GM12878 (cell line): ENCODE data around the gene COPS7A. TPM values are rescaled to one million over a fixed set of nuclear protein-coding genes. Genes with fewer than 3 reads are reported as not detected.

Experiments
- BCL11A ChIP-seq: IDR thresholded peaks from 2 replicates; pipeline ENCODE4 v1.6.1; 2011; ENCODE audit warnings: low read depth, low read length
- BHLHE40 ChIP-seq, 2 experiments: fragments of 450-650 bp in 1 of 2; IDR thresholded peaks; 2 replicates each; pipeline ENCODE4 v1.6.1; 2011 to 2017; ENCODE audit warnings: low read depth in 2 of 2, borderline replicate concordance in 1 of 2, improper control_type of control experiment in 1 of 2, low read length in 1 of 2, mild to moderate bottlenecking in 1 of 2
- ETV6 ChIP-seq, 2 experiments: fragments of 450-650 bp in 1 of 2; IDR thresholded peaks in 1 of 2; conservative IDR thresholded peaks in 1 of 2; 2 replicates each; pipeline ENCODE4 v1.6.1; 2014; ENCODE audit warnings: antibody characterized with exemption in 1 of 2, borderline replicate concordance in 1 of 2, low read depth in 1 of 2, mild to moderate bottlenecking in 1 of 2, moderate library complexity in 1 of 2
- EZH2 ChIP-seq: IDR thresholded peaks from 2 replicates; pipeline ENCODE4 v1.6.1; 2012; ENCODE audit warnings: low read depth, mild to moderate bottlenecking, control low read depth, inconsistent platforms, low read length, borderline replicate concordance; ENCODE audit not compliant: control insufficient read depth
- HDGF ChIP-seq: fragments of 450-650 bp; IDR thresholded peaks from 2 replicates; pipeline ENCODE4 v1.6.1; 2016; ENCODE audit warnings: antibody characterized with exemption
- IKZF2 ChIP-seq, 2 experiments: fragments of 450-650 bp; IDR thresholded peaks; 2 replicates each; pipeline ENCODE4 v1.6.1; 2017; ENCODE audit warnings: mild to moderate bottlenecking in 2 of 2, moderate library complexity in 2 of 2
- MEF2B ChIP-seq: fragments of 450-650 bp; IDR thresholded peaks from 2 replicates; pipeline ENCODE4 v1.6.1; 2018; ENCODE audit warnings: mild to moderate bottlenecking, moderate library complexity; ENCODE audit not compliant: partially characterized antibody, poor library complexity, severe bottlenecking
- NBN ChIP-seq: fragments of 450-650 bp; IDR thresholded peaks from 2 replicates; pipeline ENCODE4 v1.6.1; 2016
- NR2C2 ChIP-seq: IDR thresholded peaks from 2 replicates; pipeline ENCODE4 v1.6.1; 2011; ENCODE audit warnings: borderline replicate concordance, low read depth; ENCODE audit not compliant: control insufficient read depth, insufficient read length
- SREBF1 ChIP-seq: IDR thresholded peaks from 2 replicates; pipeline ENCODE4 v1.6.1; 2012; ENCODE audit warnings: mild to moderate bottlenecking, low read length
- polyA plus RNA-seq, 11 experiments: library from polyadenylated mRNA; depleted of rRNA in 4 of 11; unstranded in 6 of 11; stranded (reverse) in 5 of 11; fragments of >200 nt; fragmentation: Nextera tagmentation in 4 of 11; fragmentation: Illumina TruSeq in 1 of 11; extraction: Ambion mirVana in 4 of 11; extraction: Trizol in 1 of 11; gene quantifications; 1 replicate in 1 of 11; 2 replicates in 10 of 11; pipeline versions ENCODE4 v1.2.1 to v1.2.3, GENCODE V29; 2011 to 2016; ENCODE audit warnings: inconsistent platforms in 2 of 11, missing spikeins in 2 of 11, low read depth in 1 of 11
- total RNA-seq, 4 experiments: library from RNA; depleted of rRNA in 3 of 4; stranded (reverse); fragments of >200 nt in 3 of 4; fragmentation: Illumina TruSeq in 1 of 4; extraction: Trizol in 1 of 4; gene quantifications; 2 replicates each; pipeline versions ENCODE4 v1.2.1 to v1.2.3, GENCODE V29; 2013 to 2021
- TF ChIP-seq, protein P1 (sequence below), 3 experiments: IDR thresholded peaks in 2 of 3; conservative IDR thresholded peaks in 1 of 3; 2 replicates each; pipeline ENCODE4 v1.5.1; 2011; ENCODE audit warnings: low read depth in 3 of 3, low read length in 3 of 3, mild to moderate bottlenecking in 3 of 3, control low read depth in 2 of 3, moderate library complexity in 2 of 3, inconsistent platforms in 1 of 3, mixed read lengths in 1 of 3; ENCODE audit not compliant: control insufficient read depth in 2 of 3, insufficient read depth in 1 of 3; ENCODE audit errors: extremely low read depth in 1 of 3
- TF ChIP-seq, protein P2 (sequence below): fragments of 450-650 bp; formaldehyde crosslinking; IDR thresholded peaks from 2 replicates; pipeline ENCODE4 v1.4.0; 2022; ENCODE audit warnings: mild to moderate bottlenecking, moderate library complexity

Gene COPS7A
- total and polyA plus RNA-seq, 10 of the 15 experiments (the other 5 are each of a cell fraction or from before 2014, with no cell fraction given): 25.7 to 74.0 (median 51.9) TPM

DNA sequence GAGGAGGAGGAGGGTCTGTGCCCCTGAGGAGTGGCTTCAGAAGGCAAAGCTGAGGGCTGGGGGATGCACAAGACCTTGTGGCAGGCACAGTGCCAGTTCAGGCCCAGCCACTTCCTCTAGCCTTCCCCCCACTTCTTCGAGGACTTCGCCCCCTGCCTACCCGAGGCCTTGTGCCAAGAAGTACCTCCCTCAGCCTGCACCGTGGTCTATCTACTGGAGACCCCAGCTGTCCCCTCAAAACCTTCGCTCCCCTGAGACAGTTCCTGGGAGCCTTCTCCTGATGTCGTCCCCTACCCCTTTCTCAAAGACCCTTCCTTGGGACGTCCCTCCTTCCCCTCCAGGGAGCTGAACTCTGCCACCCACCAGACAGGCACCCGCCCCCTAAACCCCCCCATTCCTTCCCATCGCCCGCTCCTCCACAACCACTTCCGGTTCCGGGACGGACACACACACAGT lies 35.3 kb upstream of the COPS7A start (continued):
- 0 out of 4 replicates have a peak, but pooled peaks of 1 of the 2 experiments have one; percentile 72 for TF ChIP-seq ETV6 (conservative IDR thresholded peaks at IDR 0.05 in 1 of 2, IDR thresholded peaks at IDR 0.05 in 1 of 2; ENCODE audit: borderline replicate concordance in 1 of 2, low read depth in 1 of 2)
- no peak for TF ChIP-seq BCL11A
- TF ChIP-seq HDGF: 0 out of 2 replicates have a peak, but pooled peaks have one; percentile 52
- TF ChIP-seq, protein P1, sequence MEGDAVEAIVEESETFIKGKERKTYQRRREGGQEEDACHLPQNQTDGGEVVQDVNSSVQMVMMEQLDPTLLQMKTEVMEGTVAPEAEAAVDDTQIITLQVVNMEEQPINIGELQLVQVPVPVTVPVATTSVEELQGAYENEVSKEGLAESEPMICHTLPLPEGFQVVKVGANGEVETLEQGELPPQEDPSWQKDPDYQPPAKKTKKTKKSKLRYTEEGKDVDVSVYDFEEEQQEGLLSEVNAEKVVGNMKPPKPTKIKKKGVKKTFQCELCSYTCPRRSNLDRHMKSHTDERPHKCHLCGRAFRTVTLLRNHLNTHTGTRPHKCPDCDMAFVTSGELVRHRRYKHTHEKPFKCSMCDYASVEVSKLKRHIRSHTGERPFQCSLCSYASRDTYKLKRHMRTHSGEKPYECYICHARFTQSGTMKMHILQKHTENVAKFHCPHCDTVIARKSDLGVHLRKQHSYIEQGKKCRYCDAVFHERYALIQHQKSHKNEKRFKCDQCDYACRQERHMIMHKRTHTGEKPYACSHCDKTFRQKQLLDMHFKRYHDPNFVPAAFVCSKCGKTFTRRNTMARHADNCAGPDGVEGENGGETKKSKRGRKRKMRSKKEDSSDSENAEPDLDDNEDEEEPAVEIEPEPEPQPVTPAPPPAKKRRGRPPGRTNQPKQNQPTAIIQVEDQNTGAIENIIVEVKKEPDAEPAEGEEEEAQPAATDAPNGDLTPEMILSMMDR (IDR thresholded peaks at IDR 0.05 in 2 of 3, conservative IDR thresholded peaks at IDR 0.05 in 1 of 3; ENCODE audit: control insufficient read depth in 2 of 3, extremely low read depth in 1 of 3, insufficient read depth in 1 of 3, low read depth in 3 of 3, low read length in 3 of 3): no peak
- no peak for TF ChIP-seq EZH2
- TF ChIP-seq, protein P2, sequence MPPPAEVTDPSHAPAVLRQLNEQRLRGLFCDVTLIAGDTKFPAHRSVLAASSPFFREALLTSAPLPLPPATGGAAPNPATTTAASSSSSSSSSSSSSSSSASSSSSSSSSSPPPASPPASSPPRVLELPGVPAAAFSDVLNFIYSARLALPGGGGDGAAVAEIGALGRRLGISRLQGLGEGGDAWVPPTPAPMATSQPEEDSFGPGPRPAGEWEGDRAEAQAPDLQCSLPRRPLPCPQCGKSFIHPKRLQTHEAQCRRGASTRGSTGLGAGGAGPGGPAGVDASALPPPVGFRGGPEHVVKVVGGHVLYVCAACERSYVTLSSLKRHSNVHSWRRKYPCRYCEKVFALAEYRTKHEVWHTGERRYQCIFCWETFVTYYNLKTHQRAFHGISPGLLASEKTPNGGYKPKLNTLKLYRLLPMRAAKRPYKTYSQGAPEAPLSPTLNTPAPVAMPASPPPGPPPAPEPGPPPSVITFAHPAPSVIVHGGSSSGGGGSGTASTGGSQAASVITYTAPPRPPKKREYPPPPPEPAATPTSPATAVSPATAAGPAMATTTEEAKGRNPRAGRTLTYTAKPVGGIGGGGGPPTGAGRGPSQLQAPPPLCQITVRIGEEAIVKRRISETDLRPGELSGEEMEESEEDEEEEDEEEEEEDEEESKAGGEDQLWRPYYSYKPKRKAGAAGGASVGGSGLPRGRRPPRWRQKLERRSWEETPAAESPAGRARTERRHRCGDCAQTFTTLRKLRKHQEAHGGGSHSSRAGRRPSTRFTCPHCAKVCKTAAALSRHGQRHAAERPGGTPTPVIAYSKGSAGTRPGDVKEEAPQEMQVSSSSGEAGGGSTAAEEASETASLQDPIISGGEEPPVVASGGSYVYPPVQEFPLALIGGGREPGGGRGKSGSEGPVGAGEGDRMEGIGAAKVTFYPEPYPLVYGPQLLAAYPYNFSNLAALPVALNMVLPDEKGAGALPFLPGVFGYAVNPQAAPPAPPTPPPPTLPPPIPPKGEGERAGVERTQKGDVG (CRISPR knock-in tag): no peak
- peak; percentile 46; the same call in 1 of the 2 replicates for TF ChIP-seq NBN
- TF ChIP-seq MEF2B: peak; percentile 13
- TF ChIP-seq NR2C2: no peak
- TF ChIP-seq BHLHE40 (IDR thresholded peaks at IDR 0.05; ENCODE audit: borderline replicate concordance in 1 of 2, low read depth in 2 of 2, low read length in 1 of 2): peak in 1 of 2 experiments; percentile 59; a peak in 2 of 4 replicates
- peak in 1 of 2 experiments; percentile 8; a peak in 2 of 4 replicates for TF ChIP-seq IKZF2 (IDR thresholded peaks at IDR 0.05)
- 0 out of 2 replicates have a peak, but pooled peaks have one; percentile 1 for TF ChIP-seq SREBF1
